SU-DHL-6 (cell line): ENCODE results near the gene PPFIA2.
"Not testable (repeated sequence)": the region's sequence is repeated elsewhere in the genome, so short reads cannot be mapped to it uniquely, and the experiment has no call there.

Source experiments
- EZH2phosphoT487 ChIP-seq: fragments of 200-600 bp; sonication (generic), shearing (Covaris generic); conservative IDR thresholded peaks from 2 replicates; pipeline ENCODE4 v1.6.1; 2018; ENCODE audit warnings: mild to moderate bottlenecking, antibody characterized with exemption, low read length, moderate library complexity, mixed read lengths
- TF ChIP-seq, protein P1 (sequence below): fragments of 200-600 bp; sonication (generic); IDR thresholded peaks from one replicate; pipeline ENCODE4 v1.5.1; 2017; ENCODE audit warnings: antibody characterized with exemption, mild to moderate bottlenecking, low read length, moderate library complexity; ENCODE audit not compliant: insufficient read depth, poor library complexity, severe bottlenecking

DNA sequence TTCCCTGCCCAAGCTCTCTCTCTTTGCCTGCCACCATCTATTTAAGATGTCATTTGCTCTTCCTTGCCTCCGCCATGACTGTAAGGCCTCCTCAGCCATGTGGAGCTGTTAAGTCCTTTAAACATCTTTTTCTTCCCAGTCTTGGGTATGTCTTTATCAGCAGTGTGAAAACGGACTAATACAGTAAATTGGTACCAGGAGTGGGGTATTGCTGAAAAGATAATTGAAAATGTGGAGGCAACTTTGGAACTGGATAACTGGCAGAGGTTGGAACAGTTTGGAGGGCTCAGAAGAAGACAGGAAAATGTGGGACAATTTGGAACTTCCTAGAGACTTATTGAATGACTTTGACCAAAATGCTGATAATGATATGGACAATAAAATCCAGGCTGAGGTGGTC lies 168.4 kb downstream of the PPFIA2 start:
- TF ChIP-seq, protein P1, sequence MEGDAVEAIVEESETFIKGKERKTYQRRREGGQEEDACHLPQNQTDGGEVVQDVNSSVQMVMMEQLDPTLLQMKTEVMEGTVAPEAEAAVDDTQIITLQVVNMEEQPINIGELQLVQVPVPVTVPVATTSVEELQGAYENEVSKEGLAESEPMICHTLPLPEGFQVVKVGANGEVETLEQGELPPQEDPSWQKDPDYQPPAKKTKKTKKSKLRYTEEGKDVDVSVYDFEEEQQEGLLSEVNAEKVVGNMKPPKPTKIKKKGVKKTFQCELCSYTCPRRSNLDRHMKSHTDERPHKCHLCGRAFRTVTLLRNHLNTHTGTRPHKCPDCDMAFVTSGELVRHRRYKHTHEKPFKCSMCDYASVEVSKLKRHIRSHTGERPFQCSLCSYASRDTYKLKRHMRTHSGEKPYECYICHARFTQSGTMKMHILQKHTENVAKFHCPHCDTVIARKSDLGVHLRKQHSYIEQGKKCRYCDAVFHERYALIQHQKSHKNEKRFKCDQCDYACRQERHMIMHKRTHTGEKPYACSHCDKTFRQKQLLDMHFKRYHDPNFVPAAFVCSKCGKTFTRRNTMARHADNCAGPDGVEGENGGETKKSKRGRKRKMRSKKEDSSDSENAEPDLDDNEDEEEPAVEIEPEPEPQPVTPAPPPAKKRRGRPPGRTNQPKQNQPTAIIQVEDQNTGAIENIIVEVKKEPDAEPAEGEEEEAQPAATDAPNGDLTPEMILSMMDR = not testable (repeated sequence)
- TF ChIP-seq EZH2phosphoT487 = not testable (repeated sequence)
